TTC549 (cell line): Measurements from ENCODE around the gene TCN2.
"Not testable (repeated sequence)": the region's sequence is repeated elsewhere in the genome, so short reads cannot be mapped to it uniquely, and the experiment has no call there.

Source experiments
- FAIRE-seq: peaks from 2 replicates; lab custom pipeline; 2012; peaks lifted over from hg19 to GRCh38; lab: Jason Lieb, UNC

TCN2 gene

GRCh38 chr22:30578481-30578880 lies 28.5 kb upstream of the TCN2 start:
- no peak for FAIRE-seq

DNA sequence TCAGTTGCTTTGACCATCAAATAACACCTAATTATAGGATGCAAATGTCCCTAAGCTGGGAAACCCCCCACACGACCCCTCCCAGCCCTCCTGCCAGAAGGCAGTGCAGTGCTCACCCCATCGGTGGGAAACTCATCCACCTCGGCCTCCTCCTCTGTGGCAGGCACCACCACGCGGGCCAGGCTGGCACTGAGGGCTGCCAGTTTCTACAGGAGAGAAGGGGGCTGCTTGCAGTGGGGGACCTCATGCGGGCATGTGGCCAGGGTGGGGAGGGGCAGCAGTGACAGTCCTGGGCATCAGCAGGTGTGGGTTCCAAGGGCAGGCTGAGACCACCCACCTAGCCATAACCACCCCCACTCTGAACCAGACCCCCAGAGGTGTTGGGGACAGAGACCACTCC lies 26.1 kb upstream of the TCN2 start:
- no peak for FAIRE-seq

DNA sequence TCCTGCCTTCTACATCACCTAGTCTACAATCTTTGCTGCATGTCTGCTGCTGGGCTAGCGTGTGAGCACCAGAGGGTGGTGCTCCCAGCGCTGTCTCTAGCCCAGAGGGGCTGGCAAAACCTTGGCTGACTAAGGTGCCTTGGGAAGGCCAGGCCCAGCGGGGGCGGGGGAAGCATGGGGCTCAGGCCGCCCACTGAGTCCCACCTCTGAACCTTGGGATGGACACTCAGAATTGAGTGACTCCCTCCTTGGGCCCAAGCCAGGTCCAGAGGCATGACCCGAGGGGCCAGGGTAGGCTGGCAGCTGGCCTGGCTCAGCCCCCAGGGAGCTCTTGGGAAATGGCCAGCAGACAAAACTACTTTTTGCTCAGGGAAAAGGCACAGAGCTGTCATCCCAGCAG lies 24.9 kb upstream of the TCN2 start:
- no peak for FAIRE-seq

- no peak for FAIRE-seq
Measured at GRCh38 chr22:30582788-30583545, 24.0 kb upstream of the TCN2 start.

- FAIRE-seq: no peak
Measured at GRCh38 chr22:30584441-30584840, 22.5 kb upstream of the TCN2 start.

DNA sequence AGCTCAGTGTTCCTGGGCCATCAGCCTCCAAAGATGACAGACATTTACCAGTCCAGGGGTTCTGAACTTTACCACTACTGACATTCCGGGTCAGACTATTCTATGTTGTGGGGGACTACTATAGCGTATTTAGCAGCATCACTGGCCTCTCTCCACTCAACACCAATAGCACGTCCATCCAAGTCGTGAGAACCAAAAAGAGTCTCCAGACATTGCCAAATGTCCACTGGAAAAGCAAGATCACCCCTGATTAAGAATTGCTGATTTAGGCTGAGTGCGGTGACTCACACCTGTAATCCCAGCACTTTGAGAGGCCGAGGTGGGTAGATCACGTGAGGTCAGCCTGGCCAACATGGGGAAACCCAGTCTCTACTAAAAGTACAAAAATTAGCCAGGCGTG lies 20.6 kb upstream of the TCN2 start:
- FAIRE-seq: no peak

GRCh38 chr22:30591191-30591587 lies 15.8 kb upstream of the TCN2 start:
- no peak for FAIRE-seq

DNA sequence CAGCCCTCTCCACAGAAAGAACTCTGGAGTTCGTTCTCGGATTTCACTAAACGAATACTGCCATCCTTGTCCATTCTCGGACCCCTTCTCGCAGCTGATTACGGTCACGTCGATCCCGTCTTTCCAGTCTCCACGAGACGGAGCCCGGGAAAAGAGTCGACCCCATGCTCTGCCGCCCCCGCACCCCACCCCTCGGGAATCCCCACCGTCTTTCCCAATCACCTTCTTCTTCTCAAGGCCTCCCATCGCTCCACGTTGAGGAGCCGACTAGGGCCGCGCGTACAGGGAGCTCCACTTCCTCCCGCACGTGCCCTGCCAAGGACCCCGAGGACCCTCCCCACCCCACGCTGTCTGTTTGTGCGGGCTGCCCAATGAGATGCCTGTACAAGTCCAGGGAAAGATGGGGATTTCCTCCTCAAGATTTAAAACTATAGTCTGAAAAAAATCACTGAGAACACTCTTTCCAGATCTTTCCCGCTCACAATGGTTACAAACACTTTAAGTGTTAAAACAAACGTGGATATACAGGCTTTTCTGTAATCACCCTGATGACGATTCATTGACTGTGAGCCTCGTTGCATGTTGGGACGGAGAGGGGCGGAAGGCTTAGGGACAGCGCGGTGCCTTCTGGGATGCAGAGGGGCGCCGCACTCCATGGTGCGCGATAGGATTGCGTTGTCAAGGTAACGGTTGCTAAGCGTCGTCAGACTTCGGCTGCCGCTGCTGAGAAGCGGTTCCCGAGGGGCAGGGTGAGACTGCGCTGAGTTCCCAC lies 15.2 kb upstream of the TCN2 start, which contains the start of gene PES1:
Gene PES1 (minus strand): TSS at position 323 of the 772 bp plus-strand sequence. CDS start 77 bp downstream, at position 246.
- peak; percentile 69 for FAIRE-seq

DNA sequence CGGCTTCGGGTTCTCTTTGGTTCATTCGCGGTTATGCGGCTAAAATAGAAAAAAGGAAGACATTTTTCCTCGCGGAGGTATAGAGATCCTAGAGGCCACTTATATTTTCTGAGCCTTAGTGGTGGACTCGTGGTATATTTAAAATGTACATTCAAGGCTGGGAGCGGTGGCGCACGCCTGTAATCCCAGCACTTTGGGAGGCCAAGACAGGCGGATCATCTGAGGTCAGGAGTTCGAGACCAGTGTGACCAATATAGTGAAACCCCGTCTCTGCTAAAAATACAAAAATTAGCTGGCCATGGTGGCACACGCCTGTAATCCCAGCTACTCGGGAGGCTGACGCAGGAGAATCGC lies 14.6 kb upstream of the TCN2 start:
- not testable (repeated sequence) for FAIRE-seq

- FAIRE-seq: no peak
Measured at GRCh38 chr22:30596199-30596598, 10.8 kb upstream of the TCN2 start.

DNA sequence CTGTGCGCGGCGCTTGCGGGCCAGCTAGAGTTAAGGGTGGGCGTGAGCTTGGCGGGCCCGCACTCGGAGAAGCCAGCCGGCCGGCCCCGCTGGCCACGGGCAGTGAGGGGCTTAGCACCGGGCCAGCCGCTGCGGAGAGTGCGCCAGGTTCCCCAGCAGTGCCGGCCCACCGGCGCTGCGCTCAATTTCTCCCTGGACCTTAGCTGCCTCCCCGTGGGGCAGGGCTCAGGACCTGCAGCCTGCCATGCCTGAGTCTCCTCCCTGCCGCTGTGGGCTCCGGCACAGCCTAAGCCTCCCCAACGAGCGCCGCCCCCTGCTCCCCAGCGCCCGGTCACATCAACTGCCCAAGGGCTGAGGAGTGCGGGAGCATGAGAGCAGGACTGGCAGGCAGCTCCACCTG lies 10.1 kb upstream of the TCN2 start:
- FAIRE-seq: no peak

- no peak for FAIRE-seq
Measured at GRCh38 chr22:30598986-30599385, 8.0 kb upstream of the TCN2 start.

- no peak for FAIRE-seq
Measured at GRCh38 chr22:30600921-30601320, 6.1 kb upstream of the TCN2 start.

DNA sequence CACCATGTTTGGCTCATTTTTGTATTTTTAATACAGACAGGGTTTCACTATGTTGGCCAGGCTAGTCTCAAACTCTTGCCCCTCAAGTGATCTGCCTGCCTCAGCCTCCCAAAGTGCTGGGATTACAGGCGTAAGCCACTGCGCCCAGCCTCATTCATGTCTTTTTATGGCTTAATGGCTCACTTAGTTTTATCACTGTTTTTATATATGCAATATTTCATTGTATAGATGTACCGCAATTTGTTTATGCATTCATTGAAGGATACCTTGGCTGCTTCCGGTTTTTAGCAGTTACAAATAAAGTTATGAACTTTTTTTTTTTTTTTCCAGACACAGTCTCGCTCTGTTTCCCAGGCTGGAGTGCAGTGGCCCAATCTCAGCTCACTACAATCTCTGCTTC lies 5.5 kb upstream of the TCN2 start:
- no peak for FAIRE-seq

DNA sequence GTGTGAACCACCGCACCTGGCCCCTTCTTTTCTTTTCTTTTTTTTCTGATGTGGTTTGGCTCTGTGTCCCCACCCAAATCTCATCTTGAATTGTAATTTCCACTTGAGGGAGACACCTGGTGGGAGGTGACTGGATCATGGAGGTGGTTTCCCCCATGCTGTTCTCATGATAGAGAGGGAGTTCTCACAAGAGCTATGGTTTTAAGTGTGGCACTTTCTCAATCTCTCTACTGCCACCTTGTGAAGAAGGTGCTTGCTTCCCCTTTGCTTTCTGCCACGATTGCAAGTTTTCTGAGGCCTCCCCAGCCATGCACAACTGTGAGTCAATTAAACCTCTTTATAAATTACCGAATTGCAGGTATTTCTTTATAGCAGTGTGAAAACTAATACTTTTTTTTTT lies 4.9 kb upstream of the TCN2 start:
- FAIRE-seq: no peak

GRCh38 chr22:30603801-30604200 lies 3.2 kb upstream of the TCN2 start:
- FAIRE-seq: no peak

DNA sequence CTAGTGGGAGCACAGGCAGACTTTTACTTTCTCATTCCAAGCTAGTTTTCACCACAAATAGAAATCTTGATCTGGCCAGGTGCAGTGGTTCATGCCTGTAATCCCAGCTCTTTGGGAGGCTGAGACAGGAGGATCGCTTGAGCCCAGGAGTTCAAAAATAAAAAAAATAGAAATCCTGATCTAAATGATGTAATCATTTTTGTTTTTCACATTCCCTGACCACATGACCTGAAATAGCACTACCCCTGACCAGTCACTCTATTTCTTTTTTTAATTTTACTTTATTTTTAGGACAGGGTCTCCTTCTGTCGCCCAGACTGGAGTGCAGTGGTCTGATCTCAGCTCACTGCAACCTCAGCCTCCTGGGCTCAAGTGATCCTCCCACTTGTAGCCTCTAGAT lies 2.3 kb upstream of the TCN2 start:
- no peak for FAIRE-seq

DNA sequence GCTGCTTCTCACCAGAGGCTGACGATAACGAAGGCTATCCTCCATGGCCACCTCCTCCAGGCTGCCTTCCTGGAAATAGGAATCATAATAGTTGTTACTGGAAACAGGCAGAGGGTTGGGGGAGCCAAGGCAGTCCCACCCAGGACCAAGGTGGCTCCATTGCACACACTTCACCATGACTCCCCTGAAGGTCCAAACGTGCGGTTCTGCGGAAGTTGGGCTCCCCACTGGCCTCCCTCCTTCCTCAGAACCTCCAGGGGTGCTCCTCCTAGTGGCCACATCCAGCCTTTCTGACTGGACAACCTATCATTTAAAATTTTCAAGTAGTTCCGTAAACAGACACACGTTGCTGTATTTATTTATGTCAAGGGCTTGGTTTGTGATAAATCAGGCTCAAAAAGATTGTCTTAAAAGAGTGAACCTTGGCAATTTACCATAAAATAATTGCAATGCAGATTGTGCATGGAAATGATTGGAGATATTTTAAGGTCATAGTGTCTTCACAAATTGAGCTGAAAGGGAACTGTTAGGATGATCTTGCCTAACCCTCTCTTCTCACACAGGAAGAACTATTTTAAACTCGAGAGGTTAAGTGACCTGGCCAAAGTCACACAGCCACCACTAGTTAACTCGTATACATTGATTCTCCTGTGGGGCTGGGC lies 1.4 kb upstream of the TCN2 start:
- no peak for FAIRE-seq

- FAIRE-seq: no peak
Measured at GRCh38 chr22:30607300-30607930, 441 bp downstream of the TCN2 start.

DNA sequence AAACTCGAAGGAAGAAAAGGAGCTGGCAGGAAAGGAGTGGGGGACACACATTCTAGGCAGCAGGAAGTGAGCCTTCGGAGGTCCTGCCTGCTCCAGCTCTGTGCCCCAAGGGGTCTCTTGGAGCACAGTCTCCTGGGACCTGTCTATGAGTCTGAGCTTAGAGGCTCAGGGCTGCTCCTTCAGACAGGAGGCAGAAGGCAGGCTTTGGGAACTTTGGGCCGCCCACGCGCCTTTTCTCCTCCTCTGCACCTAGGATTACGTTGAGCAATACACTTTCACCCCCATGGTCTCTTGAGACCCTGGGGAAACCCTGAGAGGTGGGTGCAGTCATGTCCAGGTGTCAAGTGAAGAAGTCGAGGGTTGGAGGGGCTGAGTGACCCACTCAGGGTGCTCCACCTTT lies 965 bp downstream of the TCN2 start:
- FAIRE-seq: no peak

DNA sequence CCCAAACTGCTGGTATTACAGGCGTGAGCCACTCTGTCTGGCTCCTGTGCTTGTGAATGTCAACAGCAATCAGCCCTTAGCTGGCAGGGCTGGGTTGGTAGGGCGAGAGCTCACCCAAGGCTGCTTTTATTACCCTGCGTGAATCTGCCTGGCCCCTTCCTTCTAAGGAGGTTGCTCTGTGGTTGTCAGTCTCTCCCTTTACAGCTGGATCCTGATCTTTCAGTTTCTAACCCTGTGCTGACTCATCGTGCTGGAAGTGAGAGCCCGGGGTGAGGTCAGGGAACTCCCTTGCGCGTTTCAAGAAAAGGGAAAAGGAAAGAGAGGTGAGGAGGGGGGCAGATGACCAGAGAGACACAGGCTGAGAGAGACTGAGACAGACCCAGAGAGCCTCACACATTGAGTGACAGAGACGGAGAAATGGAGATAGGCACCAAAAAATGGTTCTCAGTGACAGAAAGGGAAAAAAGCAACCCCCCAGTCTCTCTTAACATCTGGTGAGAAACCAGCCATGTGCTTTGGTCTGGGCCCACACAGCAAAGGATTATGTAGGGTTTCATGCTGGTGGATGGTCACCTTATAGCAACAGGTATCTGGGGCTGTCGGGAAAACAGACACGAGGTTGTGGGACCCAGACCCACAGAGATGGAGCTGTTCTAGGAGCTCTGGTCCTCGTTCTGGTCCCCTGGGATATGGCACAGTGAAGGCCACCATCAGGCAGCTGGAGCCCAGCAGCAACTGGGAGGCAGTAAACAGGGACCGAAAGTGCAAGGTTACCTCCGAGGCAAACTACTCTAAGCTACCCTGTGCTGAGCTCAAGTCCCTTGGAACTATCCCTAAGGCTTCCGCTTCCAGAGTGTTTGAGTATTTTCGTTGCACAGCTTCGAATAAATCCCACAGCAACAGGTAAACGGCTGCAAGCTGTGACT lies 2.5 kb downstream of the TCN2 start:
- no peak for FAIRE-seq

DNA sequence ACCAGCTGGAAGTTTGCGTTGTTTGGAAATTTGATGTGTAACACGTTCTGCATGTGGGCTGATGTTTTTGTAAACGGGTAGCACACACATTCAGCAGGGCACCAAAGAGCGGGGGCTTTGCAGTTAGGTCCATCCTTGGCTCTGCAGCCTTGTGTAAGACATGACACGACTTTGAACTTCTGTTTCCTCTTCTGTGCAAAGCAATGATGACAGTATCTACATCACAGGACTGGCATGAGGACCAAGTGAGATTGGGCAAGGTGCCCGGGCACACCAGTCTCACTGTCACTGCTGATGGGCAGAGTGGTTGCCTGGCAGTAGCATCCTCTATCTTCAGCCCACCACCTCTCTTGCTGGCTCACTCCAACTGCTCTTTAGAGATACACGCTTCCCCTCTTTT lies 3.3 kb downstream of the TCN2 start:
- no peak for FAIRE-seq
